H1 (cell line): Measurements from ENCODE around the gene CELF4. TPM values are rescaled to one million over a fixed set of nuclear protein-coding genes. Genes with fewer than 3 reads are reported as not detected.

Experiments
- CBX8 ChIP-seq: fragments of 300-800, 300-1000 bp; sonication (generic); IDR thresholded peaks from 2 replicates; pipeline ENCODE4 v1.7.1; 2016; ENCODE audit warnings: low read depth, low read length, borderline replicate concordance
- CEBPB ChIP-seq: IDR thresholded peaks from 2 replicates; pipeline ENCODE4 v1.6.1; 2012; ENCODE audit warnings: low read depth, low read length
- CHD7 ChIP-seq: fragments of 300-600 bp; sonication (generic); IDR thresholded peaks from 2 replicates; pipeline ENCODE4 v1.7.1; 2012; ENCODE audit warnings: low read length, moderate library complexity, mild to moderate bottlenecking, inconsistent platforms; ENCODE audit not compliant: insufficient replicate concordance
- HDAC2 ChIP-seq, 2 experiments: fragments of 300-600 bp in 1 of 2; sonication (generic) in 1 of 2; IDR thresholded peaks; 2 replicates each; pipeline ENCODE4 v1.6.1; 2011 to 2012; ENCODE audit warnings: low read depth in 2 of 2, low read length in 2 of 2, mild to moderate bottlenecking in 2 of 2, moderate library complexity in 2 of 2, borderline replicate concordance in 1 of 2, inconsistent platforms in 1 of 2
- MAFK ChIP-seq: IDR thresholded peaks from 2 replicates; pipeline ENCODE4 v1.6.1; 2012; ENCODE audit warnings: low read depth, mild to moderate bottlenecking, improper control_type of control experiment, low read length
- SAP30 ChIP-seq: fragments of 300-600 bp; sonication (generic); IDR thresholded peaks from 2 replicates; pipeline ENCODE4 v1.7.1; 2012; ENCODE audit warnings: low read length, moderate library complexity, mild to moderate bottlenecking, inconsistent platforms; ENCODE audit not compliant: insufficient read depth, insufficient replicate concordance
- SIX5 ChIP-seq: IDR thresholded peaks from 2 replicates; pipeline ENCODE4 v1.6.1; 2011; ENCODE audit warnings: mild to moderate bottlenecking, low read depth, low read length
- SP4 ChIP-seq: IDR thresholded peaks from 2 replicates; pipeline ENCODE4 v1.6.1; 2012; ENCODE audit warnings: low read length, inconsistent platforms
- SRF ChIP-seq: IDR thresholded peaks from 2 replicates; pipeline ENCODE4 v1.6.1; 2011; ENCODE audit warnings: mild to moderate bottlenecking, low read depth, low read length, moderate library complexity
- TAF7 ChIP-seq: optimal IDR thresholded peaks from 2 replicates; pipeline ENCODE3; 2011; ENCODE audit warnings: low read depth, mild to moderate bottlenecking, inconsistent platforms, low read length, moderate library complexity, borderline replicate concordance
- polyA plus RNA-seq, 7 experiments: library from polyadenylated mRNA; depleted of rRNA in 3 of 7; stranded (reverse) in 5 of 7; unstranded in 2 of 7; fragments of >200 nt in 5 of 7; fragments of 200-250 nt in 2 of 7; gene quantifications; 1 replicate in 5 of 7; 2 replicates in 1 of 7; 4 replicates in 1 of 7; pipeline versions ENCODE4 v1.2.1 to v1.2.3, GENCODE V29; 2011 to 2013; ENCODE audit warnings: missing spikeins in 2 of 7, mixed read lengths in 2 of 7
- total RNA-seq: library from RNA; stranded (reverse); fragmentation: NEBNext Ultra II Directional; extraction: Animal tissue kit (Norgen Biotek cat#: 25700); gene quantifications from 2 replicates; pipeline ENCODE4 v1.2.1, GENCODE V29; 2021

CELF4 gene
- total and polyA plus RNA-seq, 2 of the 8 experiments (the other 6 are each of a cell fraction or from before 2014, with no cell fraction given) = 1.6 to 3.4 TPM

DNA sequence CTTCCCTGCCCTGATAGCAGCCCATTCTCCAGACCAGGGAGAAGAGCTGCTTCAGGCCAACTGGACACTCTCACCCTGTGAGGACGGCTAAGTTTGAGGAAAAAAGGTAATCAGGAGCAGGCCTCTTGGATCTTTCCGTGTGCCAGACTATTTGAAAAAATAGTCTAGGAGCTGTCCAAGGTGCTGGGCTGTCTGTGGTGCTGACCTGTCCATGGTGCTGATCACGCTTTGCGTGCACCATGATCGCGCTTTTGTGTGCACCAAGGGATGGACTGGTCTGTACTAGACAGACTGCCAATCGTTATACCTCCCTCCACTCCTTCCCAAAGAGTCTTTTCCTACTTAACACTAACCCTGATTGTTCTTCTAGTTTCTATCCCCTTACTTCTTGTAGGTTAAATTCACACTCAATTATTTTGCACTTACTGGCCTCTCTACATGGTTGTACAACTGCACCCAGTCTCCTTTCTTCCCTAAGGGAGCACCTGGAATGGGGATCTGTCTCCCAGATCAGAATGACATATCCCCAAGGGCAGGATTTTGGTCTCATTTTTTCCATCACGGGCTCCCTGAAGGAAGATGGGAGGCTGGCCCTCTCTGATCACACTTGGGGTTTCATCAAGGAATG lies 295.4 kb downstream of the CELF4 start (continued):
- TF ChIP-seq CHD7 (no peak), TAF7 (peak; percentile 96), SP4 (no peak), HDAC2 (IDR thresholded peaks at IDR 0.05; ENCODE audit: borderline replicate concordance in 1 of 2, low read depth in 2 of 2, low read length in 2 of 2) (peak; percentile 94 to 99; a peak in 3 of 4 replicates), SIX5 (no peak), SRF (no peak), SAP30 (peak; percentile 98), MAFK (no peak), CEBPB (no peak), CBX8 (no peak)
